NCI-H82 (cell line): ENCODE results near the gene CDC42BPB.

ENCODE experiments used
- DNase-seq: peaks from one replicate; lab custom pipeline; 2025; lab: John Stamatoyannopoulos, UW

CDC42BPB gene

GRCh38 chr14:102991376-102991775 is 66.0 kb downstream of the CDC42BPB start:
- no peak for DNase-seq

- DNase-seq: no peak
Observed at GRCh38 chr14:102988054-102988453, 69.3 kb downstream of the CDC42BPB start.

- DNase-seq: no peak
Observed at GRCh38 chr14:102986810-102987579, 70.4 kb downstream of the CDC42BPB start.

GRCh38 chr14:102985665-102986064 is 71.7 kb downstream of the CDC42BPB start:
- no peak for DNase-seq

GRCh38 chr14:102984336-102985102 is 72.8 kb downstream of the CDC42BPB start:
- DNase-seq: no peak

GRCh38 chr14:102983496-102983895 is 73.9 kb downstream of the CDC42BPB start:
- DNase-seq: no peak

- DNase-seq: peak; percentile 3
Observed at GRCh38 chr14:102982852-102983470, 74.4 kb downstream of the CDC42BPB start.

- no peak for DNase-seq
Observed at GRCh38 chr14:102980409-102980810, 76.9 kb downstream of the CDC42BPB start.

GRCh38 chr14:102979406-102979805 is 77.9 kb downstream of the CDC42BPB start:
- DNase-seq: no peak

- DNase-seq: no peak
Observed at GRCh38 chr14:102977475-102977874, 79.9 kb downstream of the CDC42BPB start.

GRCh38 chr14:102975662-102976061 is 81.7 kb downstream of the CDC42BPB start:
- DNase-seq: no peak

- DNase-seq: no peak
Observed at GRCh38 chr14:102973706-102974285, 83.6 kb downstream of the CDC42BPB start.

GRCh38 chr14:102971836-102972606 is 85.3 kb downstream of the CDC42BPB start:
- DNase-seq: no peak

- no peak for DNase-seq
Observed at GRCh38 chr14:102971314-102971713, 86.0 kb downstream of the CDC42BPB start.

GRCh38 chr14:102970496-102970895 is 86.9 kb downstream of the CDC42BPB start:
- DNase-seq: no peak

- no peak for DNase-seq
Observed at GRCh38 chr14:102969901-102970300, 87.4 kb downstream of the CDC42BPB start.

- DNase-seq: no peak
Observed at GRCh38 chr14:102969060-102969791, 88.1 kb downstream of the CDC42BPB start.

- no peak for DNase-seq
Observed at GRCh38 chr14:102968306-102968705, 89.0 kb downstream of the CDC42BPB start.

- DNase-seq: no peak
Observed at GRCh38 chr14:102967506-102967795, 89.9 kb downstream of the CDC42BPB start.

- no peak for DNase-seq
Observed at GRCh38 chr14:102966681-102967505, 90.5 kb downstream of the CDC42BPB start.
